Measurements from ENCODE around the gene LYSMD1.
"Not testable (repeated sequence)": the region's sequence is repeated elsewhere in the genome, so short reads cannot be mapped to it uniquely, and the experiment has no call there.

Gene LYSMD1, protein sequence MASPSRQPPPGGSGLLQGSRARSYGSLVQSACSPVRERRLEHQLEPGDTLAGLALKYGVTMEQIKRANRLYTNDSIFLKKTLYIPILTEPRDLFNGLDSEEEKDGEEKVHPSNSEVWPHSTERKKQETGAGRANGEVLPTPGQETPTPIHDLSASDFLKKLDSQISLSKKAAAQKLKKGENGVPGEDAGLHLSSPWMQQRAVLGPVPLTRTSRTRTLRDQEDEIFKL

DNA sequence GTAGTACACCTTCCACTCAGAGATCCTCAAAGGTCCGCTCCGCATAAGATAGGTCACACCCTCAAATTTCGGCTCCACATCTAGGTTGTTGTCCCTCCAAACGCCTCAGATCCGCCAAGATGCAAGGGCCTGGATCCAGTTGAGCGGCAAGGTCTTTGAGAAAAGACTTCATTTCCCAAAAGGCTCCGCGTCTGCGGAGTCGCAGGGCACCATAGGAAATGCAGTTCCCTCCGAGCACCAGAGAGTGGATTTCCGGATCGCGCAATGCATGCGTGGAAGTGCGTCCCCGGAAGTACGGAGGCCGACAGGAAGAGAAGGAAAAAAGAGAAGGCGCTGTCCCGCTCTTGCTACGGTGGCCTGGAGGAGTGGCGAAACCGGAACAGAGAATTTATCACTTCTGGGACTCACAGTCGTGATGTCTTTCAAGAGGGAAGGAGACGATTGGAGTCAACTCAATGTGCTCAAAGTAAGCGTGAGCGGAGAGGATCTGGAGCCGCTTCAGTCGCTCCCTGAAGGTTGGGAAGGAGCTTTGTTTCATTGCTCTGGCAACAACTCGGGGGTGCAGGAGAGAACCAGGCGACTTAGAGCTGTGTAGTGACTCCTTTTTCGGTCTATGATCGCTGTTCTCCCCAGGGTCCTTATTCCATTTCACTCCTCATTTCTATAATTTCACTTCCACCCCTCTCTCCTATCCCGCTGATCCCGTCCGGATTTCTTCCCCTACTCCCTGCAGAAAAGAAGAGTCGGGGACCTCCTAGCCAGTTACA is at the start of gene LYSMD1, which contains the start of gene SCNM1:
Gene LYSMD1 (minus strand): TSS at position 165 of the 767 bp plus-strand sequence. CDS start 644 bp downstream, outside the sequence.
Gene SCNM1 (plus strand): TSS at position 407 of the 767 bp plus-strand sequence. CDS start 9 bp downstream, at position 416.
- peak; percentile 89 to 100 for DNase-seq (ENCODE audit: low read depth in 1 of 2, low spot score in 1 of 2)
- TF ChIP-seq JUND (IDR thresholded peaks at IDR 0.05; ENCODE audit: low read depth) = no peak
- in situ Hi-C loops (cut with HindIII; ENCODE audit: low pct_unique_long_range_greater_than_20kb, low sequenced_read_pairs) = no loop called here

DNA sequence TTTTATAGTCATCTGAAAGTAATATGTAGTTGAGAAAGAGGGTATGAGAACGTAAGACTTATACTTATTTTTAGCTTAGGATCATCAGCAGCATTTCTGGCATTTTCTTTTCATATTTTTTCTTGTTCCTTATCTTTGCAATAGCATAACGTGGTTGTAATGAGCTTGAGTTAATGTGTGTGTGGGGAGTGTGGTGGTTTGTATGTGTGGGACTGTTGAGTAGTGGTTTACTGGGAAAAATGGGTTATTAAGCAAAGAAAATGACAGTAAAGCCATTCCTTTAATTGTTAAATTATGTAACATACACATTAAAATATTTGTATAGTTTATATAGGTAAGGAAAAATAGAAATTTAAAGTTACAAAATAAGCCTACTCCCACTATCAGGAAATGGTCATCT is 47.9 kb upstream of the LYSMD1 start:
- in situ Hi-C loops (cut with HindIII; ENCODE audit: low pct_unique_long_range_greater_than_20kb, low sequenced_read_pairs) = no loop called here
- no peak for TF ChIP-seq JUND (IDR thresholded peaks at IDR 0.05; ENCODE audit: low read depth)
- DNase-seq (ENCODE audit: low read depth in 1 of 2, low spot score in 1 of 2) = no peak

DNA sequence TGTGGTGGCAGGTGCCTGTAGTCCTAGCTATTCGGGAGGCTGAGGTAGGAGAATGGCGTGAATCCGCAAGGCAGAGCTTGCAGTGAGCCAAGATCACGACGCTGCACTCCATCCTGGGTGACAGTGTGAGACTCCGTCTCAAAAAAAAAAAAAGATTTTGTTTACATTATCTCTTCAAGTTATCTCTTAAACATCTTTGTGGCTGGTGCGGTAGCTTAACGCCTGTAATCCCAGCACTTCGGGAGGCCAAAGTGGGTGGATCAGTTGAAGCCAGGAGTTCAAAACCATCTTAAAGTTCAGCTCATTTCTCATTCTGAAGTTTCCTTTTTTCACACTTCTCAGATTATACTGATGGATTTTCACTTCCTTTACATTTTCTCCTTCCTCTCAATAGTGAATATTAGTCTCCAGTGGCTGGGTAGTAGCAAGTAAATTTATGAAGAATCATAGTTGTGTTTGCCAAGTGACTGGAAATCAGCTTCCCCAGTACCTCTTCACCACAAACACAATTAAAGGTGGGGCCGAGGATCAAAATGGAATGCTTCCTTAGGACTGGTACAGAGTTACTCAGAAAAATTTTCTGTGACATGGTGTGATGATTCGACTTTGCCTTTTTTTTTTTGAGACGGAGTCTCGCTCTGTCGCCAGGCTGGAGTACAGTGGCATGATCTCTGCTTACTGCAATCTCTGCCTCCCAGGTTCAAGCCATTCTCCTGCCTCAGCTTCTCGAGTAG is 46.4 kb upstream of the LYSMD1 start:
- DNase-seq (ENCODE audit: low read depth in 1 of 2, low spot score in 1 of 2) = no peak
- in situ Hi-C loops (cut with HindIII; ENCODE audit: low pct_unique_long_range_greater_than_20kb, low sequenced_read_pairs) = no loop called here

GRCh38 chr1:151210830-151211229 is 45.1 kb upstream of the LYSMD1 start:
- in situ Hi-C loops (cut with HindIII; ENCODE audit: low pct_unique_long_range_greater_than_20kb, low sequenced_read_pairs) = no loop called here
- DNase-seq (ENCODE audit: low read depth in 1 of 2, low spot score in 1 of 2) = peak in 1 of 2 experiments; percentile 35
- TF ChIP-seq JUND (IDR thresholded peaks at IDR 0.05; ENCODE audit: low read depth) = no peak

More for the DNA sequence above, 46.4 kb upstream of the LYSMD1 start:
- no peak for TF ChIP-seq JUND (IDR thresholded peaks at IDR 0.05; ENCODE audit: low read depth)

GRCh38 chr1:151205381-151205965 is 39.8 kb upstream of the LYSMD1 start:
- DNase-seq (ENCODE audit: low read depth in 1 of 2, low spot score in 1 of 2); in situ Hi-C loops (cut with HindIII; ENCODE audit: low pct_unique_long_range_greater_than_20kb, low sequenced_read_pairs): not testable (repeated sequence)

DNA sequence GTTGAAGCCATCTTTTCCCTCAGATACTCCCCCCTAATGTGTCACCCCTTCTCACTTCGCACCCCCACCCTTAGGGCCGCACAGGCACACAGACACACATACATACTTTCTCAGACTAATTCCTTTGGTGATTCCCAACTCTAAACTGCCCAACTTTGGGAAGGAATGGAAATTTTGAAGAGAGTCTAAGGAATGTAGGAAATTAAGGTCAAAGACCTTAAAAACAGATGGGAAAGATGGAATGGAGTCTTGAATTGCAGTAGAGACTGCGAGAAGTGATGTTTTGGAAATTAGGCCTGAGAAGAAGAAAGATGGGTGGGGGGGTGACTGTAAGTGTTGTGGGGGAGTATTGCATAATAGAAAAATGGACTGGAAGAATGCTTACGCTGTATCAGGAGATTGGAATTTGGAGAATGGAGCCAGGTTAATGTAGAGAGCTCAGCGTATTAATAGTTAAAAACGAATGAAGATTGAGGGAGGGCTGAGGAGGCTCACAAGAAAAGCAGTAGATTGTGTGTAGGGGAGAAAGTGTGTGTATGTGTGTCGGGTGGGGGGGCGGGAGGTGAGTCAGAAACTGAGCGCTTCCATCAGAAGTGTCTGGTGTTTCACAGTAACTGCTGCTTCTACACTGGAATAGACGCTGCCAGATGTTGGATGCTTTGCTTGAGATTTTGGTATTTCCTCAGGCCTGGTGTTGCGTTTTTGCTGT is 34.3 kb upstream of the LYSMD1 start:
- TF ChIP-seq JUND (IDR thresholded peaks at IDR 0.05; ENCODE audit: low read depth) = no peak
- DNase-seq (ENCODE audit: low read depth in 1 of 2, low spot score in 1 of 2) = no peak
- in situ Hi-C loops (cut with HindIII; ENCODE audit: low pct_unique_long_range_greater_than_20kb, low sequenced_read_pairs) = no loop called here

GRCh38 chr1:151198254-151199127 is 32.8 kb upstream of the LYSMD1 start, which contains the start of gene PIP5K1A:
TSS of gene PIP5K1A (plus strand) at chr1:151198552. CDS start at chr1:151198997, 445 bp downstream.
- in situ Hi-C loops (cut with HindIII; ENCODE audit: low pct_unique_long_range_greater_than_20kb, low sequenced_read_pairs) = no loop called here

DNA sequence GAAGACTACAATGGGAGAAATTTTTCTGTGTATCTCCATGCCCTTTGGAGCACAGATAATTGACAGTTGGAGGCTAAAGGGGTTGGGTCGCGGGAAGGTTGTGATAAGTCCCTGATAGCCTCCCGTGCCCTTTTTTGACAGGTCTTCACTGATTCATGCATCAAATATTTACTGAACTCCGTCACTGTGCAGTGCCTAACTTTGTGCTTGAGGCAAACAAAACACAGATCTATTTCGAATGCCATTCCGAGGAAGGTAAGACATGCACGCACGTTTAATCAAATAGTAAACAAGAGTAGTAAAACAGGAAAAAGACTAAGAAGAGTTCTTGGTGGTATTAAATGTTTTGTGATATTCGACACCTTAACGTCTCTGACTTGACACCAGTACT is 32.2 kb upstream of the LYSMD1 start:
- TF ChIP-seq JUND (IDR thresholded peaks at IDR 0.05; ENCODE audit: low read depth) = no peak
- DNase-seq (ENCODE audit: low read depth in 1 of 2, low spot score in 1 of 2) = no peak

More at GRCh38 chr1:151198254-151199127, 32.8 kb upstream of the LYSMD1 start, which contains the start of gene PIP5K1A:
- peak; percentile 96 to 100 for DNase-seq (ENCODE audit: low read depth in 1 of 2, low spot score in 1 of 2)
- TF ChIP-seq JUND (IDR thresholded peaks at IDR 0.05; ENCODE audit: low read depth) = no peak

GRCh38 chr1:151196292-151196800 is 30.6 kb upstream of the LYSMD1 start:
- DNase-seq (ENCODE audit: low read depth in 1 of 2, low spot score in 1 of 2) = peak in 1 of 2 experiments; percentile 96
- in situ Hi-C loops (cut with HindIII; ENCODE audit: low pct_unique_long_range_greater_than_20kb, low sequenced_read_pairs) = no loop called here

More for the DNA sequence above, 32.2 kb upstream of the LYSMD1 start:
- in situ Hi-C loops (cut with HindIII; ENCODE audit: low pct_unique_long_range_greater_than_20kb, low sequenced_read_pairs) = no loop called here

DNA sequence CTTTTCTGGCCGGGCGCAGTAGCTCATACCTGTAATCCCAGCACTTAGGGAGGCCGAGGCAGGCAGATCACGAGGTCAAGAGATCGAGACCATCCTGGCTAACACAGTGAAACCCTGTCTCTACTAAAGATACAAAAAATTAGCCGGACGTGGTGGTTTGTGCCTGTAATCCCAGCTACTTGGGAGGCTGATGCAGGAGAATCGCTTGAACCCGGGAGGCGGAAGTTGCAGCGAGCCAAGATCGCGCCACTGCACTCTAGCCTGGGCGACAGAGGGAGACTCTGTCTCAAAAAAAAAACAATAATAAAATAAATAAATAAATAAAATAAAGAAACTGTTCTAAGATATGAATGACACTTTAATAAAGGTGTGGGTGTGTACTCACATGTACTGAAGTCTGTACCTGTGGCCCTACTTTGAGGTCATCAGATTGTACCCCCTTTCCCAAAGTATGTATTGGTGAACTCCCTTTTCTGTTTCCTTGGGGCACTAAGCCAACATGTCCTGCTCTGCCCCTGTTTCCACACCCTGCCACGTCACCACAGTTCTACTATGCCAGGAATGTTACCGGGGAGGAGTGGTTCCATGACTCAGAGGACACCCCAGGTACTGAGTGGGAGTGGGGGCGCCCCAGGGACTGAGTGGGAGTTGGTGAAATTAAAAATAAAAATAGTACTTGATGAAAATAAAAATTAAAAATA is 29.3 kb upstream of the LYSMD1 start:
- DNase-seq (ENCODE audit: low read depth in 1 of 2, low spot score in 1 of 2) = peak; percentile 51 to 99
- peak; percentile 78 for TF ChIP-seq JUND (IDR thresholded peaks at IDR 0.05; ENCODE audit: low read depth)
- in situ Hi-C loops (cut with HindIII; ENCODE audit: low pct_unique_long_range_greater_than_20kb, low sequenced_read_pairs) = not testable (repeated sequence)

More at GRCh38 chr1:151196292-151196800, 30.6 kb upstream of the LYSMD1 start:
- TF ChIP-seq JUND (IDR thresholded peaks at IDR 0.05; ENCODE audit: low read depth) = no peak
